Memory B cell (primary cell): Measurements from ENCODE around the gene ZNF609.

Experiments
- ATAC-seq: fragments of 150-1000 bp; cut with Tn5 transposase; 2 replicates; pipeline ENCODE4 v1.10.0; 2021; ENCODE audit warnings: low read depth, mild to moderate bottlenecking, moderate library complexity
- DNase-seq, 2 donors: peaks; one replicate each; pipeline ENCODE4 v3.0.0; 2022; ENCODE audit warnings: low spot score in 2 of 2
- H3K27ac Mint-ChIP-seq: one replicate; pipeline ENCODE4 v1.8.0; 2022; ENCODE audit warnings: mild to moderate bottlenecking, moderate library complexity, mixed read lengths
- H3K27me3 Mint-ChIP-seq: one replicate; pipeline ENCODE4 v1.8.0; 2022; ENCODE audit warnings: mixed read lengths
- H3K36me3 Mint-ChIP-seq: one replicate; pipeline ENCODE4 v1.8.0; 2022; ENCODE audit warnings: mild to moderate bottlenecking, mixed read lengths
- H3K4me1 Mint-ChIP-seq: one replicate; pipeline ENCODE4 v1.8.0; 2022; ENCODE audit warnings: mixed read lengths
- H3K4me3 Mint-ChIP-seq: one replicate; pipeline ENCODE4 v1.8.0; 2022; ENCODE audit warnings: mild to moderate bottlenecking, moderate library complexity, mixed read lengths
- H3K9me3 Mint-ChIP-seq: one replicate; pipeline ENCODE4 v1.8.0; 2022; ENCODE audit warnings: mixed read lengths

Gene ZNF609

GRCh38 chr15:64525828-64526530, 65.6 kb downstream of the ZNF609 start:
- H3K4me3 Mint-ChIP-seq, result no peak overlapping the region
- H3K36me3 Mint-ChIP-seq, result peaks cover 7% of the 10 kb centered on the region
- no peak overlapping the region for H3K27ac Mint-ChIP-seq
- no peaks in the 10 kb centered on the region for H3K27me3 Mint-ChIP-seq
- no peak for ATAC-seq
- peaks cover 15% of the 10 kb centered on the region for H3K4me1 Mint-ChIP-seq
- DNase-seq, result no peak
- H3K9me3 Mint-ChIP-seq, result no peaks in the 10 kb centered on the region

- DNase-seq (no peak), ATAC-seq (no peak)
- Mint-ChIP-seq H3K4me1 (peaks cover 15% of the 10 kb centered on the region), H3K36me3 (peaks cover 6% of the 10 kb centered on the region), H3K4me3 (no peak overlapping the region), H3K9me3 (no peaks in the 10 kb centered on the region), H3K27me3 (no peaks in the 10 kb centered on the region), H3K27ac (peak overlapping the region; percentile 4)
Observed at GRCh38 chr15:64527263-64527984, 67.0 kb downstream of the ZNF609 start.

- Mint-ChIP-seq H3K4me3 (no peak overlapping the region), H3K27ac (no peak overlapping the region), H3K9me3 (no peaks in the 10 kb centered on the region), H3K36me3 (peaks cover 9% of the 10 kb centered on the region), H3K4me1 (peaks cover 20% of the 10 kb centered on the region), H3K27me3 (no peaks in the 10 kb centered on the region)
- DNase-seq (no peak), ATAC-seq (no peak)
Observed at GRCh38 chr15:64528871-64529270, 68.5 kb downstream of the ZNF609 start.

DNA sequence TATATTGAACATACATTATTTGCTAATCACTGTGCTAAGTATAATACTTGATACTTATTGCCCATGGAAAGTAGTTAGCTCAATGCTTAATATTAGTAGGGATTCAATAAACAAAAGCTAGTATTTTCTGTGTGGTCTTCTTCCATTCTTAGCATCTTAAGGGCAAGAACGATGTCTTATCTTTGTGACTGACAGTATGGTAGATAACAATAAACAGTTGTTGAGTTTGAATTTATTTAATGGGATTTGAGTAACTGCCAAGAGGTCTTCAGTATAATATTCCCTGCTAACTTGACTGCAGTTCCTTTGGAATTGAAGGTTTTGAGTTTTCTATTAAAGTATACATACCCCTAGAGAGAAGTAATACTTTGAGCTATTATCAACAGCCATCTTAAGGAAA, 70.1 kb downstream of the ZNF609 start:
- Mint-ChIP-seq H3K9me3 (no peaks in the 10 kb centered on the region), H3K4me3 (no peak overlapping the region)

GRCh38 chr15:64530918-64531317, 70.5 kb downstream of the ZNF609 start:
- Mint-ChIP-seq H3K9me3 (no peaks in the 10 kb centered on the region), H3K36me3 (peaks cover 12% of the 10 kb centered on the region), H3K4me3 (no peak overlapping the region), H3K27me3 (no peaks in the 10 kb centered on the region), H3K4me1 (peaks cover 26% of the 10 kb centered on the region), H3K27ac (no peak overlapping the region)
- ATAC-seq (no peak), DNase-seq (no peak)

More for the DNA sequence above, 70.1 kb downstream of the ZNF609 start:
- Mint-ChIP-seq H3K36me3 (peaks cover 12% of the 10 kb centered on the region), H3K27ac (no peak overlapping the region), H3K27me3 (no peaks in the 10 kb centered on the region), H3K4me1 (peaks cover 26% of the 10 kb centered on the region)
- no peak for ATAC-seq
- no peak for DNase-seq

DNA sequence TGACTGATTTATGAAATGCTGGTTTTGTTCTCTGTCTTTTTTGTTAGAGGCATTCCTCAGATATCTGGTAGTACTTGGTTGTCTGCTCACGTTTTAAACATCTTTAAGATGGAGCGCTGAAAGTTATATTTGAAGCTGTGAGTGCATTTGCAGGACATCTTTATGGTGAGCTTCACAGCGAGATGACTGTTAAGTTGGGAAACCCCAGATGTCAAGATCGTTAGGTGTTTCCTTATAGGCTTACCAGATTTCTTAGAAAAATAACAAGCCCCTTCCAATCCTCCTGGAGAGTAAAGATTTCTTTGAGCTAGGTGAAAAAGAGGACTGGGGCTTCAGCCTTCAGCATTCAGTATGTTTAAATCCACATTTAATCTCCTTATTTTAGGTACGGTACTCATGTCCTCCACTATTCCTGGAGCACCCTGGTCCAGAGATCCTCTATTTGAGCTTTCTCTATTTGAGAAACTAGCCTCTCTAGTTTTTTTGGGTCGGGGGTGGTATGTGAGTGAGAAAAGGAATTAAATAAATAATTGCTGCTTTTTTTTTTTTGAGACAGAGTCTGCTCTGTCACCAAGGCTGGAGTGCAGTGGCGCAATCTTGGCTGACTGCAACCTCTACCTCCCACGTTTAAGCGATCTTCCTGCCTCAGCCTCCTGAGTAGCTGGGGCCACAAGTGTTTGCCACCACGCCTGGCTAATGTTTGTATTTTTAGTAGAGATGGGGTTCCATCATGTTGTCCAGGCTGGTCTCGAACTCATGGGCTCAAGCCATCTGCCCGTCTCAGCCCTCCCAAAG, 72.3 kb downstream of the ZNF609 start:
- ATAC-seq (no peak), DNase-seq (no peak)
- Mint-ChIP-seq H3K4me3 (no peak overlapping the region), H3K27ac (no peak overlapping the region), H3K9me3 (no peaks in the 10 kb centered on the region), H3K27me3 (no peaks in the 10 kb centered on the region), H3K4me1 (peaks cover 24% of the 10 kb centered on the region), H3K36me3 (peaks cover 9% of the 10 kb centered on the region)

- ATAC-seq (no peak), DNase-seq (no peak)
- Mint-ChIP-seq H3K36me3 (peaks cover 8% of the 10 kb centered on the region), H3K27me3 (no peaks in the 10 kb centered on the region), H3K9me3 (no peaks in the 10 kb centered on the region), H3K4me3 (no peak overlapping the region), H3K4me1 (peaks cover 25% of the 10 kb centered on the region), H3K27ac (no peak overlapping the region)
Observed at GRCh38 chr15:64535460-64536243, 75.3 kb downstream of the ZNF609 start.

DNA sequence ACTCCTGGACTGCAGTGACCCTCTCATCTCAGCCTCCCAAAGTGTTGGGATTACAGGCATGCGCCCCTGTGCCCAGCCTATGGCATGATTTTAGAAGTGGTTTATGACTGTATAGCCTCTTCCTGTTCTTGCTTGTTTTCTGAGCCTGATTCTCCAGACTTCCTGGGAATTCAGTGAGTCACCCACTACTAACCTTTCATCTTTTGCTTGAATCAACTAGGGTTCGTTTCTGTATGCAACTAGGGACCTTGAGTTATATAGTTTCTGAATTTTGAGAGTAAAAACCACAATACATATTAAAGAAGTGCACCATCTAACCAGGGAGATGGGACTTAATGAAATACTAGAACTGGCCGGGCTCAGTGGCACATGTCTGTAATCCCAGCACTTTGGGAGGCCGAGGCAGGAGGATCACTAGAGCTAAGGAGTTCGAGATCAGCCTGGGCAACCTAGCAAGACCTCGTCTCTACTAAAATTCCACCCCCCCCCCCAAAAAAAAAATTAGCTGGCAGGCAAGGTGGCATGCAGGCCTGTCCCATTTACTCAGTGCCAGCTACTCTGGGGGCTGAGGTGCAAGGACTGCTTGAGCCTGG, 76.0 kb downstream of the ZNF609 start:
- Mint-ChIP-seq H3K4me3 (no peak overlapping the region), H3K27me3 (no peaks in the 10 kb centered on the region), H3K36me3 (peaks cover 8% of the 10 kb centered on the region), H3K27ac (peak overlapping the region; percentile 45), H3K4me1 (peaks cover 24% of the 10 kb centered on the region), H3K9me3 (no peaks in the 10 kb centered on the region)
- no peak for ATAC-seq
- no peak for DNase-seq

DNA sequence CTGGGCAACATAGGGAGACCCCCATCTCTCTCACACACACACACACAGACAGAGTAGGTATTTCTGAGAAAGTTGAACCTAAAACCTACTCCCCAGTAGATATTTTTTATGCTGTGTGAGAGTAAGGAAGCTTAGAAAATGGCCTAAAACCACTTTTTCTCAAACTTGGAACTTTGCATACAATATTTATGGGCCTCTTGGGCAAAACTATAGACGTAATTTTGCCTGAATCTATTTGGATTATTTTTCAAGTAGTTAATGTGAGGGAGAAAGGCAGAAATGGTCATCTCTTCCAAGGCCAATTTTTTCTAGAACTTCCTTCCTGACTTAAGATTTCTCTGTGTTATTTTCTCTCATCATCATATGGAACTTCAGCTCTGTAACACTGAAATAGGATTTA, 81.7 kb downstream of the ZNF609 start:
- Mint-ChIP-seq H3K27ac (peak overlapping the region; percentile 20), H3K36me3 (peaks cover 12% of the 10 kb centered on the region), H3K27me3 (no peaks in the 10 kb centered on the region), H3K4me3 (no peak overlapping the region), H3K9me3 (no peaks in the 10 kb centered on the region), H3K4me1 (peaks cover 11% of the 10 kb centered on the region)
- ATAC-seq (no peak), DNase-seq (no peak)

DNA sequence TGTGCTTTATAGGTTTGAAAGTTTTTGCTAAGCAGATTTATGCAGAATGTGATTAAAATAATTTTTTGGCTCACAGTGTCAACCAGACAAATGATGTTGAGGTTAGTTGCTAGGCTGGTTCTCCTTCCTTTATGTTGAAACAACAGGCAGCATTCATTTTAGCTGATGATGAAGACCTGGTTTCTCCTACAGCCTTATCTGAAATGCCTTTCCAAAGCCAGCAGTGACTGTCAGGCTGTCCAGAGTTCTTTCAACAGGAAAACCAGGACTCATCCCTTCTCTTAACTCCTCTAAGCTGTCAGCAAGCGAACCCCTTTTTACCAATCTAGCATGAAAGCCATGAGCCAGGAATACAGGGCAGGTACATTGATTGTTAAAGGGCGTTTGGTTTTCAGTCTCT, 84.1 kb downstream of the ZNF609 start:
- no peaks in the 10 kb centered on the region for H3K27me3 Mint-ChIP-seq
- no peak for DNase-seq
- no peaks in the 10 kb centered on the region for H3K9me3 Mint-ChIP-seq
- H3K4me1 Mint-ChIP-seq, result peaks cover 13% of the 10 kb centered on the region
- no peak overlapping the region for H3K4me3 Mint-ChIP-seq
- peak overlapping the region; percentile 47 for H3K27ac Mint-ChIP-seq
- no peak for ATAC-seq
- H3K36me3 Mint-ChIP-seq, result peaks cover 12% of the 10 kb centered on the region

- Mint-ChIP-seq H3K4me1 (peaks cover 9% of the 10 kb centered on the region), H3K4me3 (no peak overlapping the region), H3K36me3 (peaks cover 13% of the 10 kb centered on the region), H3K9me3 (no peaks in the 10 kb centered on the region), H3K27me3 (no peaks in the 10 kb centered on the region), H3K27ac (no peak overlapping the region)
- DNase-seq, result no peak
- ATAC-seq, result no peak
Observed at GRCh38 chr15:64547275-64547674, 86.9 kb downstream of the ZNF609 start.

DNA sequence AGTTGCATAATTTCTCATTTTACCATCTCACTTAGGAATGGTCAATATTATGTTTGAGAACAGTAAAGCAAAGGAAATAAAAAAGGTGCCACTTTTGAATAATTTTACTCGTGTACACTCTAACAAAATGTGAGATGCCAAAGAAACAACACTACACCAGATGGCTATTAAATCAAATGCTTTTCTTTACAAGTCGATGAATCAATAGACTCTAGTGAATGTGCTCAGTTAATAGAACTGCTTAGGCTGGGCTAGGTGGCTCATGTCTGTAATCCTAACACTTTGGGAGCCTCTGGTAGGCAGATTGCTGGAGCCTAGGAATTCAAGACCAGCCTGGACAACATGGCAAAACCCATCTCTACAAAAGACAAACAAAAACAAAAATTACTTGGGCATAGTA, 87.9 kb downstream of the ZNF609 start:
- ATAC-seq (no peak), DNase-seq (no peak)
- Mint-ChIP-seq H3K9me3 (no peaks in the 10 kb centered on the region), H3K36me3 (peaks cover 13% of the 10 kb centered on the region), H3K27ac (no peak overlapping the region), H3K4me1 (peaks cover 6% of the 10 kb centered on the region), H3K27me3 (no peaks in the 10 kb centered on the region), H3K4me3 (no peak overlapping the region)

DNA sequence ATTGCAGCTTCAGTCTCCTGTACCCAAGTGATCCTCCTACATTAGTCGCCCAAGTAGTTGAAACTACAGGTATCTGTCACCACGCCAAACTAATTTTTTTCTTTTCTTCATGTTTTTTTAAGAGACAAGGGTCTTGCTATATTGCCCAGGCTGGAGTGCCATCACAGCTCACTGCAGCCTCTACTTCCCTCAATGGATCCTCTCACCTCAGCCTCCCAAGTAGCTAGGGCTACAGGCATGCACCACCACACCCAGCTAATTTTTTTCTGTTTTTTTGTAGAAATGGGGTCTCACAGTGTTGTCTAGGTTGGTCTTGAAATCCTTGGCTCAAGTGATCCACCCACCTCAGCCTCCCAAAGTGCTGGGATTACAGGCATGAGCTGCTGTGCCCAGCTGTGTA, 89.5 kb downstream of the ZNF609 start:
- DNase-seq (no peak), ATAC-seq (no peak)
- Mint-ChIP-seq H3K9me3 (no peaks in the 10 kb centered on the region), H3K27me3 (no peaks in the 10 kb centered on the region), H3K27ac (no peak overlapping the region), H3K36me3 (peaks cover 8% of the 10 kb centered on the region), H3K4me1 (peaks cover 6% of the 10 kb centered on the region), H3K4me3 (no peak overlapping the region)
